HG03025 (cell line): ENCODE data around the gene NRXN3.

Experiments used
- ATAC-seq: cut with Tn5 transposase; IDR thresholded peaks from one replicate; pipeline ENCODE4 v1.9.1; 2021; ENCODE audit warnings: mild to moderate bottlenecking, moderate library complexity; ENCODE audit not compliant: unreplicated experiment, low FRiP score

NRXN3 gene

GRCh38 chr14:79028281-79028680 is 858.1 kb downstream of the NRXN3 start:
- no peak for ATAC-seq

- ATAC-seq, result no peak
These were observed 866.3 kb downstream of the NRXN3 start for GRCh38 chr14:79036441-79036840.

- ATAC-seq, result no peak
These were observed 866.9 kb downstream of the NRXN3 start for GRCh38 chr14:79037106-79037505.

- ATAC-seq, result no peak
These were observed 867.4 kb downstream of the NRXN3 start for GRCh38 chr14:79037593-79037992.

- no peak for ATAC-seq
These were observed 870.6 kb downstream of the NRXN3 start for GRCh38 chr14:79040790-79041189.

GRCh38 chr14:79043194-79043889 is 873.2 kb downstream of the NRXN3 start:
- no peak for ATAC-seq

- ATAC-seq, result no peak
These were observed 874.9 kb downstream of the NRXN3 start for GRCh38 chr14:79044894-79045624.

GRCh38 chr14:79050787-79051727 is 880.9 kb downstream of the NRXN3 start:
- ATAC-seq, result no peak

GRCh38 chr14:79051742-79052141 is 881.6 kb downstream of the NRXN3 start:
- ATAC-seq, result no peak

GRCh38 chr14:79056879-79057278 is 886.7 kb downstream of the NRXN3 start:
- no peak for ATAC-seq

GRCh38 chr14:79057333-79057732 is 887.2 kb downstream of the NRXN3 start:
- no peak for ATAC-seq

GRCh38 chr14:79062226-79062625 is 892.1 kb downstream of the NRXN3 start:
- ATAC-seq, result no peak

GRCh38 chr14:79064214-79064613 is 894.0 kb downstream of the NRXN3 start:
- ATAC-seq, result no peak

- ATAC-seq, result no peak
These were observed 904.3 kb downstream of the NRXN3 start for GRCh38 chr14:79074510-79074909.

- ATAC-seq, result no peak
These were observed 906.3 kb downstream of the NRXN3 start for GRCh38 chr14:79076428-79076827.

- no peak for ATAC-seq
These were observed 906.9 kb downstream of the NRXN3 start for GRCh38 chr14:79077096-79077495.

GRCh38 chr14:79080040-79080439 is 909.9 kb downstream of the NRXN3 start:
- no peak for ATAC-seq

- ATAC-seq, result no peak
These were observed 912.7 kb downstream of the NRXN3 start for GRCh38 chr14:79082883-79083282.

- ATAC-seq, result no peak
These were observed 913.2 kb downstream of the NRXN3 start for GRCh38 chr14:79083356-79083755.

GRCh38 chr14:79084861-79085260 is 914.7 kb downstream of the NRXN3 start:
- ATAC-seq, result no peak

- ATAC-seq, result no peak
These were observed 919.4 kb downstream of the NRXN3 start for GRCh38 chr14:79089576-79089975.
